GM19395 (cell line): ENCODE data around the gene GPC6.

Experiments
- ATAC-seq: cut with Tn5 transposase; IDR thresholded peaks from one replicate; pipeline ENCODE4 v1.9.1; 2021; ENCODE audit warnings: mild to moderate bottlenecking, moderate library complexity; ENCODE audit not compliant: unreplicated experiment

GPC6 gene

GRCh38 chr13:94369972-94370436 is 1143.4 kb downstream of the GPC6 start:
- no peak for ATAC-seq

GRCh38 chr13:94371855-94372254 is 1145.2 kb downstream of the GPC6 start:
- ATAC-seq, result no peak

- ATAC-seq, result no peak
Measured at GRCh38 chr13:94382517-94382916, 1155.9 kb downstream of the GPC6 start.

- ATAC-seq, result no peak
Measured at GRCh38 chr13:94382960-94383359, 1156.4 kb downstream of the GPC6 start.

- no peak for ATAC-seq
Measured at GRCh38 chr13:94384231-94384905, 1157.8 kb downstream of the GPC6 start.

- ATAC-seq, result no peak
Measured at GRCh38 chr13:94387047-94387446, 1160.4 kb downstream of the GPC6 start.

- no peak for ATAC-seq
Measured at GRCh38 chr13:94389604-94390351, 1163.2 kb downstream of the GPC6 start.

GRCh38 chr13:94390881-94391280 is 1164.3 kb downstream of the GPC6 start:
- no peak for ATAC-seq

- no peak for ATAC-seq
Measured at GRCh38 chr13:94394723-94395122, 1168.1 kb downstream of the GPC6 start.

GRCh38 chr13:94395860-94396259 is 1169.3 kb downstream of the GPC6 start:
- ATAC-seq, result no peak

GRCh38 chr13:94399812-94400211 is 1173.2 kb downstream of the GPC6 start:
- no peak for ATAC-seq

GRCh38 chr13:94400874-94401273 is 1174.3 kb downstream of the GPC6 start:
- no peak for ATAC-seq

- ATAC-seq, result no peak
Measured at GRCh38 chr13:94408314-94409036, 1181.9 kb downstream of the GPC6 start.

GRCh38 chr13:94411747-94412146 is 1185.1 kb downstream of the GPC6 start:
- no peak for ATAC-seq

GRCh38 chr13:94412870-94413597 is 1186.4 kb downstream of the GPC6 start:
- ATAC-seq, result no peak

- ATAC-seq, result no peak
Measured at GRCh38 chr13:94413598-94413944, 1187.0 kb downstream of the GPC6 start.

- ATAC-seq, result no peak
Measured at GRCh38 chr13:94414141-94414540, 1187.5 kb downstream of the GPC6 start.

- ATAC-seq, result no peak
Measured at GRCh38 chr13:94414708-94415107, 1188.1 kb downstream of the GPC6 start.

GRCh38 chr13:94415500-94416237 is 1189.1 kb downstream of the GPC6 start:
- ATAC-seq, result no peak

GRCh38 chr13:94416454-94417080 is 1190.0 kb downstream of the GPC6 start:
- ATAC-seq, result no peak
